ENCODE data around the gene TCEANC2. TPM values are rescaled to one million over a fixed set of nuclear protein-coding genes. Genes with fewer than 3 reads are reported as not detected.

Gene TCEANC2
- total and polyA plus RNA-seq, 7 experiments from 2014 or later: 6.3 to 15.1 (median 9.3) TPM

DNA sequence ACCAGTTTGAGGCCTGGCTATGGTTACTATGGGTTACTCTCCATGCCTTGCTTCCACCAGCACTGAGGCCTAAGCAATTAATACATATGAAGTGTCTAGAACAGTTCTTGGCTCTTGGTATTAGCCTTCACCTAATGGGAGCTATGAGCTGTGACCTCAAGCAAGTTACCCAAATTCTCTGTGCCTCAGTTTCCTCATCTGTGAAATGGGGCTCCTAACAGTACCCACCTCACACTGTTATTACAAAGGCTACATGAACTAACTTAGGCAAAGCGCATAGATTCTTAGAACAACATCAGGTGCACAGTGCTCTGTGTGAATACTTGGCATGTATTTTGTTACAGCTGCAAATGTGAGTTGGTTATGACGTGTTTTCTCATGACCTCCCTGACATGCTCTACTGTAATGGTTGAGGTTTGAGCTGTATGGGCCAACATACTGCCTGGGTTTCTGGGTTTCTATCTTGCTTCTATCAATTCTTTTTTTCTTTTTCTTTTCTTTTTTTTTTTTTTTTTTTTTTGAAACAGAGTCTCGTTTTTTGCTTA, 72.9 kb downstream of the TCEANC2 start:
- peaks cover 0 to 11% (median 5%) of the 10 kb centered on the region in 7 donors for H3K4me1 Mint-ChIP-seq
- ChIA-PET POLR2A (no interaction called here), CTCF (interaction anchor here (0.7 to 1.1 kb wide), 2 partner anchors 281 to 287 kb away, joined by 3 read pairs; no protein-coding TSS in a partner anchor)
- no peaks in the 10 kb centered on the region for H3K9me3 Mint-ChIP-seq
- Histone ChIP-seq H3K4me3 (ENCODE audit: low read length) (no peak overlapping the region), H3K27ac (ENCODE audit: low read depth, low read length) (no peak overlapping the region), H3K9me3 (ENCODE audit: control insufficient read depth in 2 of 3, low read length in 3 of 3) (no peaks in the 10 kb centered on the region), H3K36me3 (ENCODE audit: control insufficient read depth in 2 of 3, insufficient read depth in 3 of 3, low read length in 3 of 3) (no peaks in the 10 kb centered on the region), H3K4me1 (ENCODE audit: control insufficient read depth in 2 of 2, insufficient read depth in 2 of 2, low read length in 2 of 2) (no peaks in the 10 kb centered on the region), H3K27me3 (ENCODE audit: control insufficient read depth in 2 of 2, insufficient read depth in 2 of 2, low read length in 2 of 2) (no peaks in the 10 kb centered on the region)
- no peak overlapping the region for H3K4me3 Mint-ChIP-seq
- peaks cover 0 to 17% (median 0%) of the 10 kb centered on the region in 5 donors for H3K27me3 Mint-ChIP-seq
- ATAC-seq (no peak), DNase-seq (no peak)
- intact Hi-C loops (cut with micrococcal nuclease): no loop called here
- no peaks in the 10 kb centered on the region for H3K36me3 Mint-ChIP-seq
- no peak overlapping the region for H3K27ac Mint-ChIP-seq

DNA sequence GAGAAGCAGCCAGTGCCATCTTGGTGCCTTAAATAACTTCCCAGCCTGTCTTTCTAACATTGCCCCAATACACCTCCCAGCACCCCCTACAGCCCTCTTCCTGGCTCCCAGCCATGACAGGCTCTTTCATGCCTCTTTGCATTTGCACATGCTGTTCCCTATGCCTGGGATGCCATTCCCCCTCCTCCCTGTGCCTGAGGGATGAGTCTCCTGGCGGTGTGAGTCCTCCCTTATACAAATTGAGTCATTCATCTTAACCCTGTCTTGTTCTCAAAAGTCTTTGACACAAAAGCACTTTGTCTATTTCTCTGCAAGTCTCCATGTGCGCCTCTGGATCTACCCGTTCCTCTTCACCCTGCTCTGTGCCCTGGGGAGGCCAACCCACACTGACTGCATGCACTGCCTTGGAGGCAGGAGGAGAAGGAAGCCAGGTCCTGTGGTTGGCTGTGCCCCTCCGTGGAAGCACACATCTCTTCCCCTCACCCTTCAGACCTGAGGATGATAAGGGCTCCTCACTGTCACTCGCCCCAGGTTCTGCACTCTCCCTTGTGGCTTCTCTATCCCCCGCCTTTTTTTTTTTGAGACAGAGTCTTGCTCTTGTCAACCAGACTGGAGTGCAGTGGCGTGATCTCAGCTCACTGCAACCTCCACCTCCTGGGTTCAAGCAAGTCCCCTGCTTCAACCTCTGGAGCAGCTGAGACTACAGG, 74.3 kb downstream of the TCEANC2 start:
- Histone ChIP-seq H3K27ac (ENCODE audit: low read depth, low read length) (no peak overlapping the region), H3K4me1 (ENCODE audit: control insufficient read depth in 2 of 2, insufficient read depth in 2 of 2, low read length in 2 of 2) (no peaks in the 10 kb centered on the region), H3K27me3 (ENCODE audit: control insufficient read depth in 2 of 2, insufficient read depth in 2 of 2, low read length in 2 of 2) (no peaks in the 10 kb centered on the region), H3K9me3 (ENCODE audit: control insufficient read depth in 2 of 3, low read length in 3 of 3) (no peaks in the 10 kb centered on the region), H3K36me3 (ENCODE audit: control insufficient read depth in 2 of 3, insufficient read depth in 3 of 3, low read length in 3 of 3) (no peaks in the 10 kb centered on the region), H3K4me3 (ENCODE audit: low read length) (no peak overlapping the region)
- CTCF ChIA-PET: no interaction called here
- Mint-ChIP-seq H3K4me3 (no peak overlapping the region), H3K4me1 (peaks cover 0 to 4% (median 0%) of the 10 kb centered on the region in 7 donors), H3K36me3 (no peaks in the 10 kb centered on the region), H3K27ac (no peak overlapping the region), H3K27me3 (peaks cover 0 to 15% (median 0%) of the 10 kb centered on the region in 5 donors), H3K9me3 (no peaks in the 10 kb centered on the region)
- no peak for ATAC-seq
- POLR2A ChIA-PET: no interaction called here
- no peak for DNase-seq
- intact Hi-C loops (cut with micrococcal nuclease): no loop called here

DNA sequence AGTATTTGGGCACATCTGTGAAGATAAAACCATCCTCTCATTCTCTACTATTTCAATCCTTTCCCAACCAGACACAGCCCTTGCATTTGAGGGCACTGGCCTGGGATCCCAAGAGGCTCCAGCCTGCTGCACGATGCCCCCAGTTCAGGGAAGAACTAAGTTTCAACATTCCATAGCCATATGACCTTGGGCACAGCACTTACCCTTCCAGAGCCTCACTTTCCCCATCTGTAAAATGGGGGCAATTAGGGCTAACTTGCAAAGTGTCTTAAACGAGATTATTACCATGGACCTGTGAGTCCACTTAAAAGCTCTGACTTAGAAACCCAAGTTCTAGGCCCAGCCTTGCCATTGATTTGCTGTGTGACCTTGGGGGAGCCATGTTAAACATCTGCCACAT, 76.5 kb downstream of the TCEANC2 start:
- Histone ChIP-seq H3K27ac (ENCODE audit: low read depth, low read length) (no peak overlapping the region), H3K4me1 (ENCODE audit: control insufficient read depth in 2 of 2, insufficient read depth in 2 of 2, low read length in 2 of 2) (no peaks in the 10 kb centered on the region), H3K9me3 (ENCODE audit: control insufficient read depth in 2 of 3, low read length in 3 of 3) (no peaks in the 10 kb centered on the region), H3K36me3 (ENCODE audit: control insufficient read depth in 2 of 3, insufficient read depth in 3 of 3, low read length in 3 of 3) (no peaks in the 10 kb centered on the region), H3K4me3 (ENCODE audit: low read length) (no peak overlapping the region), H3K27me3 (ENCODE audit: control insufficient read depth in 2 of 2, insufficient read depth in 2 of 2, low read length in 2 of 2) (no peaks in the 10 kb centered on the region)
- Mint-ChIP-seq H3K27me3 (peaks cover 0 to 13% (median 0%) of the 10 kb centered on the region in 5 donors), H3K4me1 (peaks cover 0 to 2% (median 0%) of the 10 kb centered on the region in 7 donors), H3K4me3 (no peak overlapping the region), H3K27ac (no peak overlapping the region), H3K9me3 (no peaks in the 10 kb centered on the region), H3K36me3 (no peaks in the 10 kb centered on the region)
- CTCF ChIA-PET: no interaction called here
- POLR2A ChIA-PET: no interaction called here
- DNase-seq (no peak), ATAC-seq (no peak)
- intact Hi-C loops (cut with micrococcal nuclease): no loop called here

DNA sequence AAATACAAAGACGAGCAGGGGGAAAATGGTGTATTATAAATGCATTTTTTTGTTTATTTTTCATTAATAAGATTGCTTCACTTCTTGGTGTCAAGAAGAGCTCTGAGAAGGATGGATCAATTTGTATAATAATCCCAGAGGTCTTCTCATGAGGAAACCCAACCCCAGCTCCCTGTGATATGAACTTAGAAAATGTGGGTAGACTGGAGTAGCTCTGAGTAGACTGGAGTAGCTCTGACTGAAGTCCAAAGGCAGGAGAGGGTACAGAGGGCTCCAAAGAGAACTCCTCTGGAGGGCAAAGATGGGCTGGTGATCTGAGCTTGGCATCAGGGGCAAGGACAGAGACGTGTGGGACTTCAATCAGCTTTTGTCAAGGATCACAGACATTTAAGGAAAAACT, 78.0 kb downstream of the TCEANC2 start:
- intact Hi-C loops (cut with micrococcal nuclease): no loop called here
- Mint-ChIP-seq H3K4me1 (no peaks in the 10 kb centered on the region), H3K36me3 (no peaks in the 10 kb centered on the region), H3K9me3 (no peaks in the 10 kb centered on the region), H3K27ac (no peak overlapping the region), H3K4me3 (no peak overlapping the region), H3K27me3 (peaks cover 0 to 14% (median 0%) of the 10 kb centered on the region in 5 donors)
- ATAC-seq (no peak), DNase-seq (no peak)
- no peak overlapping the region for H3K27ac ChIP-seq (ENCODE audit: low read depth, low read length)
- H3K36me3 ChIP-seq (ENCODE audit: control insufficient read depth in 2 of 3, insufficient read depth in 3 of 3, low read length in 3 of 3): no peaks in the 10 kb centered on the region
- no peaks in the 10 kb centered on the region for H3K27me3 ChIP-seq (ENCODE audit: control insufficient read depth in 2 of 2, insufficient read depth in 2 of 2, low read length in 2 of 2)
- ChIA-PET POLR2A (no interaction called here), CTCF (interaction anchor here (0.5 kb wide), 1 partner anchor 8 kb away, joined by 5 read pairs; no protein-coding TSS in a partner anchor)
- no peaks in the 10 kb centered on the region for H3K4me1 ChIP-seq (ENCODE audit: control insufficient read depth in 2 of 2, insufficient read depth in 2 of 2, low read length in 2 of 2)
- H3K4me3 ChIP-seq (ENCODE audit: low read length): no peak overlapping the region
- no peaks in the 10 kb centered on the region for H3K9me3 ChIP-seq (ENCODE audit: control insufficient read depth in 2 of 3, low read length in 3 of 3)

DNA sequence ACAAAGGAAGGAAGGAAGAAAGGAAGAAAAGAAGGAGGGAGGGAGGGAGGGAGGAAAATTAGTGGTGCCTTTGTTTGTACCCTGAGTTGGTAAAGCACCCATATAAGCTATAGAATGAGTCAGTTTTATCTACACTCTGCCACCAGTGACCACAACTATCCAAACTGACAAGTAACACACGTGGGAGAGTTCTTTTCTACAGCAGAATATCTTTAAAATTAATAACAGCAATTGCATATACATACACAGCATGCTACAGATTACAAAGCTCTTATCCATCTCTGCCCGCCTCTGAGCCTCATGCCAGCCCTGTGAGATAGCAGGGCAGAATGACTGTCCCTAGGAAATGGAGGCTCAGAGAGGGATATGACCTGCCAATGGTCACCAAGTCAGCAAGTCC, 79.1 kb downstream of the TCEANC2 start:
- Histone ChIP-seq H3K36me3 (ENCODE audit: control insufficient read depth in 2 of 3, insufficient read depth in 3 of 3, low read length in 3 of 3) (no peaks in the 10 kb centered on the region), H3K9me3 (ENCODE audit: control insufficient read depth in 2 of 3, low read length in 3 of 3) (no peaks in the 10 kb centered on the region), H3K27ac (ENCODE audit: low read depth, low read length) (no peak overlapping the region), H3K27me3 (ENCODE audit: control insufficient read depth in 2 of 2, insufficient read depth in 2 of 2, low read length in 2 of 2) (no peaks in the 10 kb centered on the region), H3K4me1 (ENCODE audit: control insufficient read depth in 2 of 2, insufficient read depth in 2 of 2, low read length in 2 of 2) (no peaks in the 10 kb centered on the region), H3K4me3 (ENCODE audit: low read length) (no peak overlapping the region)
- Mint-ChIP-seq H3K9me3 (no peaks in the 10 kb centered on the region), H3K27ac (no peak overlapping the region), H3K36me3 (no peaks in the 10 kb centered on the region), H3K27me3 (peaks cover 0 to 14% (median 0%) of the 10 kb centered on the region in 5 donors), H3K4me1 (no peaks in the 10 kb centered on the region), H3K4me3 (no peak overlapping the region)
- ATAC-seq: no peak
- ChIA-PET POLR2A (no interaction called here), CTCF (no interaction called here)
- DNase-seq: no peak
- intact Hi-C loops (cut with micrococcal nuclease): no loop called here

DNA sequence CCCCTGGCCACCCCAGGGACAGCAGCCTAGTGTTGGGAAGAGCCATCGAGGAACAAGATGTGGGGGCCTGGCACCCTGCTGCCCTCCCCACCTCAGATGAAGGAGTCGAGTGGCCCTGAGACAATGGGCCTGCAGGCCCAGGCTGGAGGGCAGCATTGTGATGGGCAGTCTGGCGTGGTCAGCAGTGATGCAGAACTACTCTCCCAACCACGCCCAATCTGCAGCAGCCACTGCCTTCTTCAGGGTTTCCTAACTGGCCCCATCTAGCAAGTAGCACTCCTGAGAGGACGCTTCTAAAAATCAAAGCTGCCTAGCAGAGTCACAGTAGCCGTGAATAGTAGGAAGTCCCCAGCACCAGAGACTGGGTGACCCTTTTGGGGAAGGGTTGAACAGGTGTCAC, 80.9 kb downstream of the TCEANC2 start:
- DNase-seq: no peak

More for the DNA sequence above, 80.9 kb downstream of the TCEANC2 start:
- Histone ChIP-seq H3K9me3 (ENCODE audit: control insufficient read depth in 2 of 3, low read length in 3 of 3) (no peaks in the 10 kb centered on the region), H3K4me3 (ENCODE audit: low read length) (no peak overlapping the region), H3K27me3 (ENCODE audit: control insufficient read depth in 2 of 2, insufficient read depth in 2 of 2, low read length in 2 of 2) (no peaks in the 10 kb centered on the region), H3K36me3 (ENCODE audit: control insufficient read depth in 2 of 3, insufficient read depth in 3 of 3, low read length in 3 of 3) (no peaks in the 10 kb centered on the region), H3K4me1 (ENCODE audit: control insufficient read depth in 2 of 2, insufficient read depth in 2 of 2, low read length in 2 of 2) (no peaks in the 10 kb centered on the region), H3K27ac (ENCODE audit: low read depth, low read length) (no peak overlapping the region)
- Mint-ChIP-seq H3K4me1 (no peaks in the 10 kb centered on the region), H3K27ac (peak overlapping the region in 1 of 9 donors; percentile 14), H3K4me3 (no peak overlapping the region), H3K36me3 (no peaks in the 10 kb centered on the region), H3K9me3 (no peaks in the 10 kb centered on the region), H3K27me3 (peaks cover 0 to 8% (median 0%) of the 10 kb centered on the region in 5 donors)
- ChIA-PET CTCF (no interaction called here), POLR2A (no interaction called here)
- intact Hi-C loops (cut with micrococcal nuclease): no loop called here
- ATAC-seq: no peak

Measured in naive thymus-derived CD4-positive, alpha-beta T cell (primary cell).